ENCODE data around the gene DGCR8. TPM values are rescaled to one million over a fixed set of nuclear protein-coding genes. Genes with fewer than 3 reads are reported as not detected.
A peak's percentile ranks its signal among the peaks of the same experiment; 100 is the strongest.

Gene DGCR8
- total RNA-seq, 4 donors from 2014 or later, result 34.3 to 182 (median 64.7) TPM

DNA sequence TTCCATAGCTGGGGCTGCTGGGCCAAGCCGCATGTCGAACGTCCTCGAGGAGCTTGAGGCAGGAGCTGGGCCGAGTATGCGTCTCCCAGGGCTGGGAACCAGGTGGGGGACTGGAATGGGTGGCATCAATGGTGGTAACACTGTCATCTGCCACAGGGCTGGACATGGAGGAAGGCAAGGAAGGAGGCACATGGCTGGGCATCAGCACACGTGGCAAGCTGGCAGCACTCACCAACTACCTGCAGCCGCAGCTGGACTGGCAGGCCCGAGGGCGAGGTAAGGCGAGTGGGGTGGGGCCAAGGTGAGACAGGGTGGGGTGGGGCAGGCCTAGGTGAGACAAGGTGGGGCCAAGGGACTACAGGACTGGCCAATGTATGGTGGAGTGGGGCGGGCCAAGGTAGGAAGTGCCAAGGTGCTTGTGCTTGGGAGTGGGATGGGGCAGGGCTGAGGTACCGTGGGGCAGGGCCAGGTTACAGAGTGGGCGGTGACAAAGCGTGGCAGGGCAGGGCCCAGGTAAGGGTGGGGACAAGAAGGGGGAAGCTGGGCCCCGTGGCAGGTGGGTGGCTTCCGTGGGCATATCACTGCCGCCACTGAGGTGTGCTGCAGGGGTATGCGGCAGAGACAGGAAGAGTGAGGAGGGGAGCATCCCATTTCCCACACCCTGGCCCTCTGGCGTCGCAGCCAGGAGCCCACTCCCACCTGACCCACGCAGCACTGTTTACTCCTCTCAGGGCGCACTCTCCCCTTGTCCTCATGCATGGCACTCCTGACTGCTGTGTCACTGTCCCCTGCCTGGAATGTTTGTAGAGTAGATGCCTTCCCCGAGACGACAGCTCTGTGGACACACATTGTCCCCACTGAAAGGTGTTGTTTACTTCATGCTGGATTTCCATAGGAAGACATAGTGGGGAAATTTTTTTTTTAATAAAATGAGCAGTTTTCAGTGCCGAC is 27.5 kb upstream of the DGCR8 start:
- H3K4me3 ChIP-seq, result no peak overlapping the region
- WGBS, 2 donors (ENCODE audit: low coverage in 1 of 2), result 43 to 76% methylated on average over 2 to 26 of the region's 26 CpGs
- H3K4me1 ChIP-seq, result no peaks in the 10 kb centered on the region
- DNase-seq, result peak; percentile 83
- TF ChIP-seq POLR2A (IDR thresholded peaks at IDR 0.05) (no peak), EP300 (IDR thresholded peaks at IDR 0.05; ENCODE audit: low read depth) (no peak), POLR2AphosphoS5 (IDR thresholded peaks at IDR 0.05) (no peak)
- TF ChIP-seq, protein P1, sequence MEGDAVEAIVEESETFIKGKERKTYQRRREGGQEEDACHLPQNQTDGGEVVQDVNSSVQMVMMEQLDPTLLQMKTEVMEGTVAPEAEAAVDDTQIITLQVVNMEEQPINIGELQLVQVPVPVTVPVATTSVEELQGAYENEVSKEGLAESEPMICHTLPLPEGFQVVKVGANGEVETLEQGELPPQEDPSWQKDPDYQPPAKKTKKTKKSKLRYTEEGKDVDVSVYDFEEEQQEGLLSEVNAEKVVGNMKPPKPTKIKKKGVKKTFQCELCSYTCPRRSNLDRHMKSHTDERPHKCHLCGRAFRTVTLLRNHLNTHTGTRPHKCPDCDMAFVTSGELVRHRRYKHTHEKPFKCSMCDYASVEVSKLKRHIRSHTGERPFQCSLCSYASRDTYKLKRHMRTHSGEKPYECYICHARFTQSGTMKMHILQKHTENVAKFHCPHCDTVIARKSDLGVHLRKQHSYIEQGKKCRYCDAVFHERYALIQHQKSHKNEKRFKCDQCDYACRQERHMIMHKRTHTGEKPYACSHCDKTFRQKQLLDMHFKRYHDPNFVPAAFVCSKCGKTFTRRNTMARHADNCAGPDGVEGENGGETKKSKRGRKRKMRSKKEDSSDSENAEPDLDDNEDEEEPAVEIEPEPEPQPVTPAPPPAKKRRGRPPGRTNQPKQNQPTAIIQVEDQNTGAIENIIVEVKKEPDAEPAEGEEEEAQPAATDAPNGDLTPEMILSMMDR (IDR thresholded peaks at IDR 0.05), result no peak
- peak overlapping the region in 2 of 4 donors; percentile 21 to 29 for H3K27ac ChIP-seq
- intact Hi-C loops (cut with DNase I; ENCODE audit: low total_unique reads), result no loop called here
- no peaks in the 10 kb centered on the region for H3K9me3 ChIP-seq
- H3K27me3 ChIP-seq, result no peaks in the 10 kb centered on the region
- peaks cover 0 to 19% (median 0%) of the 10 kb centered on the region in 4 donors for H3K36me3 ChIP-seq
- in situ Hi-C loops (cut with MboI; ENCODE audit: low pct_ligation_motif_present in 1 of 4, low pct_unique_long_range_greater_than_20kb in 1 of 4, low sequenced_read_pairs in 3 of 4), result no loop called here

DNA sequence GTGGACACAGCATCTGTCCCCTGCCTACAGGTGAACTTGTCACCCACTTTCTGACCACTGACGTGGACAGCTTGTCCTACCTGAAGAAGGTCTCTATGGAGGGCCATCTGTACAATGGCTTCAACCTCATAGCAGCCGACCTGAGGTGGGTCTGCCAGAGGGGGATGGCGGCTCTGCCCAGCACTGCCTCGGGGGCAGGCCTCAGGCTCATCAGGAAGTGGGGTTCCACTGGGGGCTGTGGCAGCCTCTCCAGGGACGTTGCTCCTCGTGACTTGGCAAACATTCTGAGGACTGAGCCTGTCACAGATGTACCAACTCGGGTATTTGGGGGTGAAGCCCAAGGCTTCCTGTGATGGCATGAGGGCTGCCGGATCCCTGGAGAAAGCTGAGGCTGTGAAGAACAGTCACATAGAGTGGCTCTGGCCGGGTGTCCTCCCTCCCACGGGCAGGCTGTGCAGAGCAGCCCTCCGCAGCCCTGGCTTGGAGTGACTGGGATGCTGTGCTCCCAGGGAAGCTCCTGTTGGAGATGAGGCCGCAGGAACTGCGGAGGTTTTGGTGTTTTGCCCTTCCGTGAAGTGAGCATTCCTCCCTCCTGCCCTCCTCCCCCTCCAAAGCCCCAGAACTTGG is 26.5 kb upstream of the DGCR8 start:
- H3K27ac ChIP-seq, result peak overlapping the region in 1 of 4 donors; percentile 29
- TF ChIP-seq EP300 (IDR thresholded peaks at IDR 0.05; ENCODE audit: low read depth) (no peak), POLR2AphosphoS5 (IDR thresholded peaks at IDR 0.05) (no peak), POLR2A (IDR thresholded peaks at IDR 0.05) (no peak)
- TF ChIP-seq, protein P1 (IDR thresholded peaks at IDR 0.05), result no peak
- peaks cover 0 to 9% (median 0%) of the 10 kb centered on the region in 4 donors for H3K36me3 ChIP-seq
- H3K9me3 ChIP-seq, result no peaks in the 10 kb centered on the region
- in situ Hi-C loops (cut with MboI; ENCODE audit: low pct_ligation_motif_present in 1 of 4, low pct_unique_long_range_greater_than_20kb in 1 of 4, low sequenced_read_pairs in 3 of 4), result no loop called here
- H3K4me3 ChIP-seq, result no peak overlapping the region
- DNase-seq, result no peak
- no peaks in the 10 kb centered on the region for H3K4me1 ChIP-seq
- H3K27me3 ChIP-seq, result no peaks in the 10 kb centered on the region
- intact Hi-C loops (cut with DNase I; ENCODE audit: low total_unique reads), result no loop called here
- WGBS, 2 donors (ENCODE audit: low coverage in 1 of 2), result 83% methylated on average over 14 of the region's 14 CpGs; no CpG with 5 or more reads in 1 of the 2 donors

DNA sequence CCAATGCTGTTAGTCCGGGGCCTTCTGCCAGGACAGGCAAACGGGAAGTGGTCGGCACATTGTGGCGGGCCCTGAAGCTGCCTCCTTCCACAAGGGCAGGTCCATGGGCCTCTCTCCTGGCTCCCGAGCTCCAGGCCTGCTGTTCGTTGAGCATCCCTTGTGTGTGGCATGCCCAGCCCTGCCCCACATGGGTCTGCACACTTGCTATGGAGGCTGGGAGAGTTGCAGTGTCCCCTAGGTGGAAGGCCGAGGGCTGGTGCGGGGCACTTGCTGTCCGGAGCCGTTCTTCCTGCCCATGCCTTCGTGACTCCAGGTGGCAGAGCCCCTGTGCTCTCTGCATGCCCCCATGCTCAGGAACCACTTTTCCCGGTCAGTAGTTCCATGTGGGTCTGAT is 26.0 kb upstream of the DGCR8 start:
- no peak overlapping the region for H3K27ac ChIP-seq
- intact Hi-C loops (cut with DNase I; ENCODE audit: low total_unique reads) (no loop called here), in situ Hi-C loops (cut with MboI; ENCODE audit: low pct_ligation_motif_present in 1 of 4, low pct_unique_long_range_greater_than_20kb in 1 of 4, low sequenced_read_pairs in 3 of 4) (no loop called here)
- no peak overlapping the region for H3K4me3 ChIP-seq
- H3K9me3 ChIP-seq, result no peaks in the 10 kb centered on the region
- peaks cover 0 to 6% (median 0%) of the 10 kb centered on the region in 4 donors for H3K36me3 ChIP-seq
- TF ChIP-seq POLR2A (IDR thresholded peaks at IDR 0.05), result no peak
- TF ChIP-seq, protein P1 (IDR thresholded peaks at IDR 0.05), result no peak
- no peak for TF ChIP-seq EP300 (IDR thresholded peaks at IDR 0.05; ENCODE audit: low read depth)
- TF ChIP-seq POLR2AphosphoS5 (IDR thresholded peaks at IDR 0.05), result no peak
- DNase-seq, result no peak
- WGBS, 2 donors (ENCODE audit: low coverage in 1 of 2), result 98% methylated on average over 10 of the region's 12 CpGs; no CpG with 5 or more reads in 1 of the 2 donors
- no peaks in the 10 kb centered on the region for H3K4me1 ChIP-seq
- H3K27me3 ChIP-seq, result no peaks in the 10 kb centered on the region

DNA sequence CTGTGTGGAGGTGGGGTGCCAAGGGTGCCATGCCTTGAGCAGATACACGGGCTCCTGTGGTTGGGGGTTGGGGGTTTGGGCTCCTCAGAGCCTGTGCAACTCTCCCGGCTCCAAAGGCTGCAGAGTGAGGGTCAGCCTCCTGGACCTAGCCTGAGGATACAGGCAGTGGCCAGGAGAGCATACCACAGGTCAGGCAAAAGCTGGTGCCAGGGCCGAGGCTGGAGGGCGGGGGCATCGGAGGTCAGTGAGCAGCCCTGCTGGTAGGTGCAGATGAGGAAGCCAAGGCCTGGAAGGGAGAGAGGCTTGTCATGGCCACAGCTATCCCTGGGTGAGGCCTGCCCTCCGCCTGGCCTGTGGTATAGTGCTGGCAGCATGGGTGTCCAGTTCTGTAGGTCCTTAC is 25.6 kb upstream of the DGCR8 start:
- Histone ChIP-seq H3K4me1 (no peaks in the 10 kb centered on the region), H3K4me3 (no peak overlapping the region), H3K27ac (no peak overlapping the region), H3K27me3 (no peaks in the 10 kb centered on the region), H3K36me3 (peaks cover 0 to 6% (median 0%) of the 10 kb centered on the region in 4 donors), H3K9me3 (no peaks in the 10 kb centered on the region)
- intact Hi-C loops (cut with DNase I; ENCODE audit: low total_unique reads) (no loop called here), in situ Hi-C loops (cut with MboI; ENCODE audit: low pct_ligation_motif_present in 1 of 4, low pct_unique_long_range_greater_than_20kb in 1 of 4, low sequenced_read_pairs in 3 of 4) (no loop called here)
- no peak for DNase-seq
- TF ChIP-seq EP300 (IDR thresholded peaks at IDR 0.05; ENCODE audit: low read depth), result no peak
- TF ChIP-seq POLR2A (IDR thresholded peaks at IDR 0.05), result no peak
- TF ChIP-seq, protein P1 (IDR thresholded peaks at IDR 0.05), result no peak
- no peak for TF ChIP-seq POLR2AphosphoS5 (IDR thresholded peaks at IDR 0.05)
- 93% methylated on average over 6 of the region's 6 CpGs; no CpG with 5 or more reads in 1 of the 2 donors for WGBS, 2 donors (ENCODE audit: low coverage in 1 of 2)
